K562 treated with DMSO at 1 percent for 24 hours (cell line): ENCODE results near the gene PGRMC1. TPM values are rescaled to one million over a fixed set of nuclear protein-coding genes. Genes with fewer than 3 reads are reported as not detected.

Source experiments
- total RNA-seq: library from RNA; unstranded; fragments of 300-600 nt; gene quantifications from 2 replicates; pipeline ENCODE4 v1.2.3, GENCODE V29; 2022; ENCODE audit warnings: low read depth; ENCODE audit not compliant: insufficient read depth

Gene PGRMC1
- total RNA-seq, result 111 and 123 TPM in 2 replicates

GRCh38 chrX:119235872-119236622 is at the start of gene PGRMC1:
Gene PGRMC1, plus strand, starts transcription at chrX:119236285. Its CDS starts 79 bp downstream, at chrX:119236364.

Other genes with a start within 250 kb of the PGRMC1 start
- 0.68 and 1.00 TPM in 2 replicates for gene CT47C1, start 163.3 kb upstream of the PGRMC1 start, total RNA-seq
- not detected in 2 replicates for gene KIAA1210, start 108.5 kb upstream of the PGRMC1 start, total RNA-seq
- gene SLC25A43, start 163.1 kb downstream of the PGRMC1 start, total RNA-seq, result 8.0 and 9.3 TPM in 2 replicates
- 1,032 and 1,044 TPM in 2 replicates for gene SLC25A5, start 232.2 kb downstream of the PGRMC1 start, total RNA-seq